H1 (cell line): ENCODE measurements around the gene SLC18A3. TPM values are rescaled to one million over a fixed set of nuclear protein-coding genes. Genes with fewer than 3 reads are reported as not detected.

Experiments used
- CTCF ChIA-PET: fragments of 300-600 bp; sonication (Branson Sonifier 250); formaldehyde crosslinking; loops from one replicate; lab custom pipeline; 2021; ENCODE audit not compliant: partially characterized antibody; lab: Charles Lee
- POLR2A ChIA-PET: fragments of 300-600 bp; sonication (Branson Sonifier 250); formaldehyde crosslinking; loops from one replicate; lab custom pipeline; 2021; ENCODE audit warnings: inconsistent platforms; ENCODE audit not compliant: partially characterized antibody; lab: Charles Lee
- DNase-seq, 2 experiments: peaks; one replicate each; pipeline versions ENCODE4 v3.0.0 to v3.0.0-alpha.2; 2010 to 2022; ENCODE audit warnings: low spot score in 2 of 2, low read depth in 1 of 2, mixed read lengths in 1 of 2
- FAIRE-seq: peaks from 2 replicates; lab custom pipeline; 2011; peaks lifted over from hg19 to GRCh38; lab: Jason Lieb, UNC
- H2AFZ ChIP-seq: 2 replicates; pipeline ENCODE4 v1.8.1; 2012; ENCODE audit warnings: low read length, inconsistent platforms
- H2AK5ac ChIP-seq: 2 replicates; pipeline ENCODE4 v1.6.1; 2013; ENCODE audit warnings: low read depth, low read length
- H2BK120ac ChIP-seq: replicated peaks from 2 replicates; pipeline ENCODE3; 2013; ENCODE audit warnings: low read depth, low read length, inconsistent platforms
- H2BK12ac ChIP-seq: 2 replicates; pipeline ENCODE4 v1.6.1; 2013; ENCODE audit warnings: low read depth, low read length
- H2BK15ac ChIP-seq: 2 replicates; pipeline ENCODE4 v1.6.1; 2013; ENCODE audit warnings: low read length
- H2BK20ac ChIP-seq: 2 replicates; pipeline ENCODE4 v1.6.1; 2013; ENCODE audit warnings: low read length
- H2BK5ac ChIP-seq: 2 replicates; pipeline ENCODE4 v1.6.1; 2013; ENCODE audit warnings: low read depth, low read length
- H3K14ac ChIP-seq: 2 replicates; pipeline ENCODE4 v1.6.1; 2013; ENCODE audit warnings: inconsistent platforms; ENCODE audit not compliant: insufficient read length
- H3K18ac ChIP-seq: 2 replicates; pipeline ENCODE4 v1.6.1; 2013; ENCODE audit warnings: low read length; ENCODE audit errors: extremely low read depth
- H3K23ac ChIP-seq: 2 replicates; pipeline ENCODE4 v1.6.1; 2013; ENCODE audit warnings: inconsistent platforms; ENCODE audit not compliant: insufficient read length
- H3K23me2 ChIP-seq: 2 replicates; pipeline ENCODE4 v1.6.1; 2013; ENCODE audit warnings: low read depth, low read length
- H3K27ac ChIP-seq: 2 replicates; pipeline ENCODE4 v1.6.1; 2011; ENCODE audit warnings: low read depth, low read length, inconsistent platforms
- H3K27me3 ChIP-seq, 4 experiments: replicated peaks in 1 of 4; 1 replicate in 1 of 4; 2 replicates in 3 of 4; pipeline versions ENCODE4 v1.6.1 to v1.8.1; 2011 to 2013; ENCODE audit warnings: low read length in 3 of 4, mild to moderate bottlenecking in 3 of 4, inconsistent platforms in 2 of 4, mixed read lengths in 2 of 4, moderate library complexity in 1 of 4; ENCODE audit not compliant: control insufficient read depth in 3 of 4, insufficient read depth in 3 of 4; ENCODE audit errors: extremely low read depth in 1 of 4
- H3K36me3 ChIP-seq, 4 experiments: 2 replicates each; pipeline versions ENCODE4 v1.6.1 to v1.8.1; 2011 to 2013; ENCODE audit warnings: mild to moderate bottlenecking in 4 of 4, low read length in 3 of 4, moderate library complexity in 2 of 4, control low read depth in 1 of 4, inconsistent platforms in 1 of 4; ENCODE audit not compliant: insufficient read depth in 4 of 4, control insufficient read depth in 2 of 4
- H3K4ac ChIP-seq: replicated peaks from 2 replicates; pipeline ENCODE3; 2013; ENCODE audit warnings: low read length, low read depth, mixed read lengths, inconsistent platforms; ENCODE audit not compliant: insufficient read length
- H3K4me1 ChIP-seq, 4 experiments: replicated peaks in 1 of 4; 1 replicate in 1 of 4; 2 replicates in 3 of 4; pipeline versions ENCODE4 v1.6.1 to v1.8.1; 2011 to 2013; ENCODE audit warnings: low read length in 3 of 4, inconsistent platforms in 2 of 4, mixed read lengths in 1 of 4; ENCODE audit not compliant: insufficient read depth in 4 of 4, control insufficient read depth in 3 of 4
- H3K4me2 ChIP-seq, 2 experiments: 2 replicates each; pipeline versions ENCODE4 v1.6.1 to v1.8.1; 2011 to 2013; ENCODE audit warnings: low read depth in 2 of 2, low read length in 2 of 2, control low read depth in 1 of 2, inconsistent platforms in 1 of 2, mild to moderate bottlenecking in 1 of 2; ENCODE audit not compliant: insufficient read depth in 1 of 2
- H3K4me3 ChIP-seq, 4 experiments: fragments of 200-600, 300-600 bp in 1 of 4; sonication (generic), shearing (Covaris generic), sonication (Bioruptor Twin) in 1 of 4; 2 replicates each; pipeline versions ENCODE4 v1.5.1 to v1.8.1; 2011 to 2016; ENCODE audit warnings: low read length in 4 of 4, low read depth in 3 of 4, control low read depth in 2 of 4, inconsistent platforms in 2 of 4, mild to moderate bottlenecking in 2 of 4, mixed read lengths in 1 of 4, moderate library complexity in 1 of 4; ENCODE audit not compliant: insufficient read depth in 2 of 4; ENCODE audit errors: extremely low read depth in 1 of 4
- H3K56ac ChIP-seq: replicated peaks from 2 replicates; pipeline ENCODE3; 2013; ENCODE audit warnings: low read depth, mild to moderate bottlenecking, mixed read lengths, low read length, inconsistent platforms; ENCODE audit not compliant: insufficient read length
- H3K79me1 ChIP-seq: 2 replicates; pipeline ENCODE4 v1.6.1; 2013; ENCODE audit warnings: low read depth, low read length, control low read depth
- H3K79me2 ChIP-seq, 2 experiments: 2 replicates each; pipeline versions ENCODE4 v1.6.1 to v1.8.1; 2012 to 2013; ENCODE audit warnings: low read length in 2 of 2, mild to moderate bottlenecking in 2 of 2, inconsistent platforms in 1 of 2; ENCODE audit not compliant: insufficient read depth in 2 of 2, control insufficient read depth in 1 of 2
- H3K9ac ChIP-seq, 4 experiments: replicated peaks in 1 of 4; 1 replicate in 1 of 4; 2 replicates in 3 of 4; pipeline versions ENCODE4 v1.6.1 to v1.8.1; 2011 to 2013; ENCODE audit warnings: low read depth in 3 of 4, low read length in 3 of 4, control low read depth in 2 of 4, mild to moderate bottlenecking in 2 of 4, moderate library complexity in 2 of 4, inconsistent platforms in 1 of 4; ENCODE audit errors: extremely low read depth in 1 of 4
- H3K9me3 ChIP-seq, 2 experiments: 2 replicates each; pipeline versions ENCODE4 v1.6.1 to v1.8.1; 2012 to 2013; ENCODE audit warnings: mild to moderate bottlenecking in 2 of 2, moderate library complexity in 2 of 2, control low read depth in 1 of 2, inconsistent platforms in 1 of 2, low read depth in 1 of 2, low read length in 1 of 2, mixed read lengths in 1 of 2; ENCODE audit not compliant: insufficient read depth in 2 of 2
- H4K20me1 ChIP-seq, 2 experiments: replicated peaks in 1 of 2; 2 replicates each; pipeline versions ENCODE3 to v1.8.1; 2011 to 2013; ENCODE audit warnings: inconsistent platforms in 2 of 2, low read length in 2 of 2, mild to moderate bottlenecking in 1 of 2; ENCODE audit not compliant: insufficient read depth in 2 of 2, control insufficient read depth in 1 of 2
- H4K5ac ChIP-seq: 2 replicates; pipeline ENCODE4 v1.6.1; 2013; ENCODE audit warnings: low read length, low read depth, mixed read lengths, inconsistent platforms; ENCODE audit not compliant: insufficient read length
- H4K8ac ChIP-seq: 2 replicates; pipeline ENCODE4 v1.8.0; 2013; ENCODE audit warnings: mild to moderate bottlenecking, moderate library complexity, low read length, inconsistent platforms; ENCODE audit not compliant: insufficient read depth; ENCODE audit errors: extremely low read depth
- H4K91ac ChIP-seq: replicated peaks from 2 replicates; pipeline ENCODE3; 2013; ENCODE audit warnings: low read length, mixed read lengths, inconsistent platforms; ENCODE audit not compliant: insufficient read length
- EP300 ChIP-seq, 2 experiments: IDR thresholded peaks; 1 replicate in 1 of 2; 2 replicates in 1 of 2; pipeline ENCODE4 v1.6.1; 2011 to 2012; ENCODE audit warnings: low read depth in 2 of 2, low read length in 2 of 2, mild to moderate bottlenecking in 2 of 2, borderline replicate concordance in 1 of 2, inconsistent platforms in 1 of 2, moderate library complexity in 1 of 2
- NRF1 ChIP-seq: IDR thresholded peaks from 2 replicates; pipeline ENCODE4 v1.6.1; 2011; ENCODE audit warnings: mild to moderate bottlenecking, low read depth, low read length, improper control_type of control experiment
- whole genome bisulfite sequencing, 2 experiments: shearing (Covaris generic) in 1 of 2; methylation state at CpG; one replicate each; pipeline versions ENCODE4 v1.1.6 to v1.1.7; 2013 to 2015; ENCODE audit warnings: low lambda C conversion rate in 2 of 2, mixed read lengths in 2 of 2, inconsistent platforms in 1 of 2, low coverage in 1 of 2, missing lambda C conversion rate in 1 of 2; ENCODE audit not compliant: insufficient replicate concordance in 2 of 2, insufficient coverage in 1 of 2, insufficient read length in 1 of 2; ENCODE audit errors: extremely low coverage in 1 of 2, missing lambda C conversion rate in 1 of 2; 5-methylcytosine and 5-hydroxymethylcytosine counted together
- polyA plus RNA-seq, 7 experiments: library from polyadenylated mRNA; depleted of rRNA in 3 of 7; stranded (reverse) in 5 of 7; unstranded in 2 of 7; fragments of >200 nt in 5 of 7; fragments of 200-250 nt in 2 of 7; gene quantifications; 1 replicate in 5 of 7; 2 replicates in 1 of 7; 4 replicates in 1 of 7; pipeline versions ENCODE4 v1.2.1 to v1.2.3, GENCODE V29; 2011 to 2013; ENCODE audit warnings: missing spikeins in 2 of 7, mixed read lengths in 2 of 7
- total RNA-seq: library from RNA; stranded (reverse); fragmentation: NEBNext Ultra II Directional; extraction: Animal tissue kit (Norgen Biotek cat#: 25700); gene quantifications from 2 replicates; pipeline ENCODE4 v1.2.1, GENCODE V29; 2021
- TF ChIP-seq, protein P1 (sequence below): IDR thresholded peaks from 2 replicates; pipeline ENCODE4 v1.6.1; 2011; ENCODE audit warnings: low read depth, mild to moderate bottlenecking, low read length; ENCODE audit not compliant: insufficient read depth

Gene SLC18A3
- total and polyA plus RNA-seq, 2 of the 8 experiments (the other 6 are each of a cell fraction or from before 2014, with no cell fraction given) = 0.17 TPM; not detected in 1

DNA sequence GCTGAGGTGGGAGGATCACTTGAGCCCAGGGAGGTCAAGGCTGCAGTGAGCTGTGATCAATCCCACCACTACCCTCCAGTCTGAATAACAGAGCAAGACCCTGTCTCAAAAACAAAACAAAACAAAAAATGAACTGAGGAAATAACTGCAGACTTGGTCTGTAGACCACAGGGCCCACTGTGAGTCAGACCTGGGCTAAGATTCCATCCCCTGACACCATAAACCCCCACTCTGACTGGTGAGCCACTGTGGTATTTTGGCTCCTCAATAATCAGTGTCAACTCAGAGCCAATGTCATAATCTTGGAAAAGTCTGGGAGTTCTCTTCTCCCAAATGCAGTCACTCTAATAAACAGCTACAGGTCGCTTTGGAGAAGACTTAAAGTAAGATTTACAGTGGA is 47.2 kb upstream of the SLC18A3 start:
- no peak overlapping the region for H4K5ac ChIP-seq
- no peaks in the 10 kb centered on the region for H3K36me3 ChIP-seq
- H3K18ac ChIP-seq = no peak overlapping the region
- H3K4me1 ChIP-seq = no peaks in the 10 kb centered on the region; a peak in 3 of 7 replicates
- H2BK20ac ChIP-seq = no peak overlapping the region
- no peak overlapping the region for H4K8ac ChIP-seq
- no peaks in the 10 kb centered on the region for H3K27me3 ChIP-seq
- H3K27ac ChIP-seq = no peak overlapping the region
- H3K79me2 ChIP-seq = no peaks in the 10 kb centered on the region
- CTCF ChIA-PET = interaction anchor here (1.6 kb wide), 1 partner anchor 155 kb away, joined by 5 read pairs; no protein-coding TSS in a partner anchor
- no peak overlapping the region for H2AK5ac ChIP-seq
- TF ChIP-seq, protein P1, sequence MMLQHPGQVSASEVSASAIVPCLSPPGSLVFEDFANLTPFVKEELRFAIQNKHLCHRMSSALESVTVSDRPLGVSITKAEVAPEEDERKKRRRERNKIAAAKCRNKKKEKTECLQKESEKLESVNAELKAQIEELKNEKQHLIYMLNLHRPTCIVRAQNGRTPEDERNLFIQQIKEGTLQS = no peak
- TF ChIP-seq EP300 (IDR thresholded peaks at IDR 0.05; ENCODE audit: borderline replicate concordance in 1 of 2, low read depth in 2 of 2, low read length in 2 of 2) = no peak
- no peak for TF ChIP-seq NRF1
- no peak overlapping the region for H2BK15ac ChIP-seq
- H3K23me2 ChIP-seq = no peaks in the 10 kb centered on the region; the same call in 1 of the 2 replicates
- no peak overlapping the region for H2BK120ac ChIP-seq
- no peak overlapping the region for H3K4ac ChIP-seq
- DNase-seq (no peak), FAIRE-seq (no peak)
- no peak overlapping the region for H2AFZ ChIP-seq
- H3K23ac ChIP-seq = no peak overlapping the region
- H2BK12ac ChIP-seq = no peak overlapping the region
- H4K20me1 ChIP-seq = no peaks in the 10 kb centered on the region
- H3K4me3 ChIP-seq = no peak overlapping the region
- H2BK5ac ChIP-seq = no peak overlapping the region
- WGBS, 2 experiments = 62% methylated on average over 1 of the region's 1 CpG; no CpG with 5 or more reads in 1 of the 2 experiments
- no peaks in the 10 kb centered on the region for H3K9me3 ChIP-seq
- POLR2A ChIA-PET = no interaction called here
- H3K79me1 ChIP-seq = no peaks in the 10 kb centered on the region
- no peak overlapping the region for H3K14ac ChIP-seq
- no peak overlapping the region for H3K4me2 ChIP-seq
- H4K91ac ChIP-seq = no peak overlapping the region
- no peak overlapping the region for H3K9ac ChIP-seq
- no peak overlapping the region for H3K56ac ChIP-seq
